SK-N-SH treated with all-trans-retinoic acid at 6 μM for 48 hours (cell line): Measurements from ENCODE around the gene MSI1.
"Not testable (repeated sequence)": the region's sequence is repeated elsewhere in the genome, so short reads cannot be mapped to it uniquely, and the experiment has no call there.

Source experiments
- CSDC2 ChIP-seq: fragments of 250-450 bp; sonication (Bioruptor Pico); IDR thresholded peaks from 2 replicates; pipeline ENCODE4 v1.5.0; 2020; ENCODE audit warnings: mild to moderate bottlenecking, moderate library complexity
- ESRRG ChIP-seq: fragments of 250-450 bp; sonication (Bioruptor Pico); IDR thresholded peaks from 2 replicates; pipeline ENCODE4 v1.6.1; 2021; ENCODE audit warnings: mild to moderate bottlenecking
- GLIS3 ChIP-seq: fragments of 250-450 bp; sonication (Bioruptor Pico); IDR thresholded peaks from 2 replicates; pipeline ENCODE4 v1.5.0; 2020; ENCODE audit warnings: mild to moderate bottlenecking, moderate library complexity
- PPARA ChIP-seq: fragments of 250-450 bp; sonication (Bioruptor Pico); IDR thresholded peaks from 2 replicates; pipeline ENCODE4 v1.5.0; 2020; ENCODE audit warnings: mild to moderate bottlenecking, borderline replicate concordance
- SNAI2 ChIP-seq: fragments of 250-450 bp; sonication (Bioruptor Pico); IDR thresholded peaks from 2 replicates; pipeline ENCODE4 v1.5.0; 2020; ENCODE audit warnings: mild to moderate bottlenecking, moderate library complexity
- TCF4 ChIP-seq: fragments of 250-450 bp; sonication (Bioruptor Pico); IDR thresholded peaks from 2 replicates; pipeline ENCODE4 v1.8.0; 2021; ENCODE audit warnings: mild to moderate bottlenecking, moderate library complexity, borderline replicate concordance
- ZC3H10 ChIP-seq: fragments of 250-450 bp; sonication (Bioruptor Pico); IDR thresholded peaks from 2 replicates; pipeline ENCODE4 v1.5.1; 2021; ENCODE audit warnings: mild to moderate bottlenecking, moderate library complexity
- ZFP3 ChIP-seq: fragments of 250-450 bp; sonication (Bioruptor Pico); IDR thresholded peaks from 2 replicates; pipeline ENCODE4 v1.5.0; 2020; ENCODE audit warnings: mild to moderate bottlenecking, moderate library complexity
- ZFP30 ChIP-seq: fragments of 450-650 bp; formaldehyde crosslinking; IDR thresholded peaks from 2 replicates; pipeline ENCODE4 v1.5.0; 2022; ENCODE audit warnings: mild to moderate bottlenecking, moderate library complexity
- ZNF565 ChIP-seq: fragments of 450-650 bp; formaldehyde crosslinking; conservative IDR thresholded peaks from 2 replicates; pipeline ENCODE4 v1.5.0; 2020; ENCODE audit warnings: low read depth, mild to moderate bottlenecking, moderate library complexity
- ZNF8 ChIP-seq: fragments of 450-650 bp; formaldehyde crosslinking; IDR thresholded peaks from 2 replicates; pipeline ENCODE4 v1.5.0; 2020; ENCODE audit warnings: mild to moderate bottlenecking, moderate library complexity
- TF ChIP-seq, protein P1 (sequence below): fragments of 250-450 bp; sonication (Bioruptor Pico); IDR thresholded peaks from 2 replicates; pipeline ENCODE4 v1.8.0; 2020; ENCODE audit warnings: mild to moderate bottlenecking, moderate library complexity, borderline replicate concordance
- TF ChIP-seq, protein P2 (sequence below): fragments of 250-450 bp; sonication (Bioruptor Pico); IDR thresholded peaks from 2 replicates; pipeline ENCODE4 v1.5.1; 2021; ENCODE audit warnings: mild to moderate bottlenecking, moderate library complexity
- TF ChIP-seq, protein P3 (sequence below): fragments of 250-450 bp; sonication (Bioruptor Pico); IDR thresholded peaks from 2 replicates; pipeline ENCODE4 v1.8.0; 2021; ENCODE audit warnings: low read depth, mild to moderate bottlenecking, moderate library complexity, borderline replicate concordance

DNA sequence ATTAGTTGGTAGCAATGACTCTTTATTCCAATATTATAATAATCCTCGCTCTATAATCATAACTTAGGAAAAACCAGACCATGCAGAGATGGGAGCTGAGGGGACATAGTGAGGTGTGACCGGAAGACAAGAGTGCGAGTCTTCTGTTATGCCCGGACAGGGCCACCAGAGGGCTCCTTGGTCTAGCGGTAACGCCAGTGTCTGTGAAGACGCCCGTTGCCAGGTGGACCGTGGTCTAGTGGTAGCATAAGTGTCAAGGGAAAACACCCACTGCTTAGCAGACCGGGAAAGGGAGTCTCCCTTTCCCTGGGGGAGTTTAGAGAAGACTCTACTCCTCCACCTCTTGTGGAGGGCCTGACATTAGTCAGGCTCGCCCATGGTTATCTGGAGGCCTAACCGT is 33.5 kb downstream of the MSI1 start:
- TF ChIP-seq, protein P1, sequence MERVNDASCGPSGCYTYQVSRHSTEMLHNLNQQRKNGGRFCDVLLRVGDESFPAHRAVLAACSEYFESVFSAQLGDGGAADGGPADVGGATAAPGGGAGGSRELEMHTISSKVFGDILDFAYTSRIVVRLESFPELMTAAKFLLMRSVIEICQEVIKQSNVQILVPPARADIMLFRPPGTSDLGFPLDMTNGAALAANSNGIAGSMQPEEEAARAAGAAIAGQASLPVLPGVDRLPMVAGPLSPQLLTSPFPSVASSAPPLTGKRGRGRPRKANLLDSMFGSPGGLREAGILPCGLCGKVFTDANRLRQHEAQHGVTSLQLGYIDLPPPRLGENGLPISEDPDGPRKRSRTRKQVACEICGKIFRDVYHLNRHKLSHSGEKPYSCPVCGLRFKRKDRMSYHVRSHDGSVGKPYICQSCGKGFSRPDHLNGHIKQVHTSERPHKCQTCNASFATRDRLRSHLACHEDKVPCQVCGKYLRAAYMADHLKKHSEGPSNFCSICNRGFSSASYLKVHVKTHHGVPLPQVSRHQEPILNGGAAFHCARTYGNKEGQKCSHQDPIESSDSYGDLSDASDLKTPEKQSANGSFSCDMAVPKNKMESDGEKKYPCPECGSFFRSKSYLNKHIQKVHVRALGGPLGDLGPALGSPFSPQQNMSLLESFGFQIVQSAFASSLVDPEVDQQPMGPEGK (CRISPR knock-in tag), result not testable (repeated sequence)
- not testable (repeated sequence) for TF ChIP-seq ZC3H10 (CRISPR knock-in tag); TCF4 (CRISPR knock-in tag); PPARA (CRISPR knock-in tag); SNAI2; ZFP30; ESRRG (CRISPR knock-in tag); CSDC2; GLIS3; ZNF565 (CRISPR knock-in tag); ZFP3 (CRISPR knock-in tag); ZNF8 (CRISPR knock-in tag)
- TF ChIP-seq, protein P2, sequence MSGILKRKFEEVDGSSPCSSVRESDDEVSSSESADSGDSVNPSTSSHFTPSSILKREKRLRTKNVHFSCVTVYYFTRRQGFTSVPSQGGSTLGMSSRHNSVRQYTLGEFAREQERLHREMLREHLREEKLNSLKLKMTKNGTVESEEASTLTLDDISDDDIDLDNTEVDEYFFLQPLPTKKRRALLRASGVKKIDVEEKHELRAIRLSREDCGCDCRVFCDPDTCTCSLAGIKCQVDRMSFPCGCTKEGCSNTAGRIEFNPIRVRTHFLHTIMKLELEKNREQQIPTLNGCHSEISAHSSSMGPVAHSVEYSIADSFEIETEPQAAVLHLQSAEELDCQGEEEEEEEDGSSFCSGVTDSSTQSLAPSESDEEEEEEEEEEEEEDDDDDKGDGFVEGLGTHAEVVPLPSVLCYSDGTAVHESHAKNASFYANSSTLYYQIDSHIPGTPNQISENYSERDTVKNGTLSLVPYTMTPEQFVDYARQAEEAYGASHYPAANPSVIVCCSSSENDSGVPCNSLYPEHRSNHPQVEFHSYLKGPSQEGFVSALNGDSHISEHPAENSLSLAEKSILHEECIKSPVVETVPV, result not testable (repeated sequence)
- TF ChIP-seq, protein P3, sequence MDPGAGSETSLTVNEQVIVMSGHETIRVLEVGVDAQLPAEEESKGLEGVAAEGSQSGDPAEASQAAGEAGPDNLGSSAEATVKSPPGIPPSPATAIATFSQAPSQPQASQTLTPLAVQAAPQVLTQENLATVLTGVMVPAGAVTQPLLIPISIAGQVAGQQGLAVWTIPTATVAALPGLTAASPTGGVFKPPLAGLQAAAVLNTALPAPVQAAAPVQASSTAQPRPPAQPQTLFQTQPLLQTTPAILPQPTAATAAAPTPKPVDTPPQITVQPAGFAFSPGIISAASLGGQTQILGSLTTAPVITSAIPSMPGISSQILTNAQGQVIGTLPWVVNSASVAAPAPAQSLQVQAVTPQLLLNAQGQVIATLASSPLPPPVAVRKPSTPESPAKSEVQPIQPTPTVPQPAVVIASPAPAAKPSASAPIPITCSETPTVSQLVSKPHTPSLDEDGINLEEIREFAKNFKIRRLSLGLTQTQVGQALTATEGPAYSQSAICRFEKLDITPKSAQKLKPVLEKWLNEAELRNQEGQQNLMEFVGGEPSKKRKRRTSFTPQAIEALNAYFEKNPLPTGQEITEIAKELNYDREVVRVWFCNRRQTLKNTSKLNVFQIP (CRISPR knock-in tag), result not testable (repeated sequence)
